Activated CD8-positive, alpha-beta memory T cell treated with anti-CD3 and anti-CD28 coated beads for 24 hours (primary cell): Measurements from ENCODE around the gene RPSA.
"Not testable (repeated sequence)": the region's sequence is repeated elsewhere in the genome, so short reads cannot be mapped to it uniquely, and the experiment has no call there.

ENCODE experiments used
- DNase-seq: peaks from one replicate; pipeline ENCODE4 v3.0.0-alpha.2; 2020

Gene RPSA

DNA sequence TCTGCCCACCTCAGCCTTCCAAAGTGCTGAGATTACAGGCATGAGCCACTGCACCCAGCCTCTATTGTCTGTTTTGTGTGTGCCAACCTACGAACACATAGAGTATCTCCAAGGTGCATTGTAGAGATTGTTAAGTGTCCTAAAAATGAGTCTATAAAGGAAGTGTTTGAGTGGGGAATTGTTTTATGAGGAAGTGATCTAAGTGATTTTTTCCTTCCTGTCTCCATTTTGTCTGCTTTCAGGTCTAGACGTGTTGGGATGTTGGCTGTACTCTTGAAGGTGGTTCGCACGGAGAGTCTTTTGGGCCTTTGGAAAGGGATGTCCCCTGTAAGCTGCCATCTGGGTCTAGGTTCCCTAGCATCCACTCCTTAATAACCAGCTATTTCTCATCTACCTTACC is 16.3 kb upstream of the RPSA start:
- no peak for DNase-seq

DNA sequence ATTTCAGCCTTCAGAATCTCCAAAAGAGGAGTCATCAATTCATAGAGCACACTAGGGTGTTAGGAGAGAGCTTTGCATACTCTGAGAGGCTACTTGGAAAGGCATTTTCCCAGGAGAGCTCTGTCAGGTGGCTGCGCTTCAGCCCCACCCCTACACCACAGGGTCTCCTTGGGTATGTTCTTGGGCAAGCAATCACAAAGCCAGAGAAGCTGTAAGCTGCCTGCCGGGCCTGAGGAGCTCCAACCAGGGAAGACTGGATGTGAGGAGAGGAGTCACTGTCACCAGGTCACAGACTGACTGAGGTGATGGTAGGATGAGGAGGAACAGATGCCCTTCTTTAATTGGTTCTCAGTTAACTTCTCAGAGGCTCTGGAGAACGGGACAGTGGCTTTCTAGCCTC is 9.8 kb upstream of the RPSA start:
- no peak for DNase-seq

- DNase-seq, result no peak
These were observed 7.8 kb upstream of the RPSA start for GRCh38 chr3:39398700-39399099.

DNA sequence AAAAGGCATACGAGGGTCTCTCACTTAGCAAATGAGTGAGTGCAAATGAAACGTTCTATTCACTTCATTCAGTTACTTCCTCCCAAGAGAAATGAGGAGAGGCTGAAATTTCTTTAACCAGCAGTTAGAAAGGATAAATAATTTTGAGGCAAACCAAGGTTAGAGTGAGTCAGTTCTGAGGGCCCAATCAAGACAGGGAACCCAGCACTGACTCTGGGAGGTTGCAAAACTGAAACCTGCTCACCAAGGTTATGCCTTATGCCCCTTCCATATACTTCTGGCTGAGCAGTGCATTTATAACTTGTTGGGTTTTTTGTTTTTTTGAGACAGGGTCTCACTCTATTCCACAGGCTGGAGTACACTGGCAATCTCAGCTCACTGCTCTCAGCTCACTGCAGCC is 4.5 kb upstream of the RPSA start:
- no peak for DNase-seq

- DNase-seq, result no peak
These were observed 1.4 kb upstream of the RPSA start for GRCh38 chr3:39404943-39405686.

GRCh38 chr3:39405687-39406367 is 693 bp upstream of the RPSA start:
- no peak for DNase-seq

GRCh38 chr3:39407259-39407629 is 724 bp downstream of the RPSA start:
- DNase-seq, result no peak

DNA sequence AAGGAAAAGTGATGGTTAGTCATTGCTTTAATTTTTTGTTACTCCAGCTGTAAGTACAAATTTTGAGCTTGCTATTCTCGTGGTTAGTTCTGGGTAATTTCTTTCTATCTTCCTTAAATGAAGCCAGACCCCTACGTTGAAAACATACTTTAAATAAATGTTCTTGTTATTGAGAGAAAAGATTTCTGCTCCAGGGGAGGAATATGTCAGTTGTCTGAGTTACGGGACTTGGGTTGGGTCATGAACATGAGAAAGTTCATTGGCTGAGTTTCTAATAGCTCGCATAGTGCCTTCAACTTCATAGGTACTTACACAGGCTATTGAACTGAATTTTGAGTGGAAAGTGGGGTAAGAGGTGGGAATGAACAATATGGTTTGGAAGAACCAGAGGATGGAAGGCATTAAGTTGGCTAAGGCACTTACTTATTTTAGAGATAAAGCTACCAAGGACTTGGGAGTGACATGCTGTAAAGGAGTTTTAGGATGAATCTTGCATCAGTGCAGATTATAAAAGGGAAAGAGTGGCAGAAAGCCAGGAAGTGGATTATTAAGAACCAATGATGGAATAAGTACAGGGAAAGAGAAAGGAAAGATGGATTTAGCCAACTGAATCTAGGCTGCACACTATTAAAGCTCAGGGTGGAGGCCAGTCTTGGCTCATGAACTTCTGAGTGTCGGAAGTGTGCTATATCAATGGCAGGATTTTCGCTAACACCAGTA is 1.4 kb downstream of the RPSA start:
- DNase-seq, result no peak

DNA sequence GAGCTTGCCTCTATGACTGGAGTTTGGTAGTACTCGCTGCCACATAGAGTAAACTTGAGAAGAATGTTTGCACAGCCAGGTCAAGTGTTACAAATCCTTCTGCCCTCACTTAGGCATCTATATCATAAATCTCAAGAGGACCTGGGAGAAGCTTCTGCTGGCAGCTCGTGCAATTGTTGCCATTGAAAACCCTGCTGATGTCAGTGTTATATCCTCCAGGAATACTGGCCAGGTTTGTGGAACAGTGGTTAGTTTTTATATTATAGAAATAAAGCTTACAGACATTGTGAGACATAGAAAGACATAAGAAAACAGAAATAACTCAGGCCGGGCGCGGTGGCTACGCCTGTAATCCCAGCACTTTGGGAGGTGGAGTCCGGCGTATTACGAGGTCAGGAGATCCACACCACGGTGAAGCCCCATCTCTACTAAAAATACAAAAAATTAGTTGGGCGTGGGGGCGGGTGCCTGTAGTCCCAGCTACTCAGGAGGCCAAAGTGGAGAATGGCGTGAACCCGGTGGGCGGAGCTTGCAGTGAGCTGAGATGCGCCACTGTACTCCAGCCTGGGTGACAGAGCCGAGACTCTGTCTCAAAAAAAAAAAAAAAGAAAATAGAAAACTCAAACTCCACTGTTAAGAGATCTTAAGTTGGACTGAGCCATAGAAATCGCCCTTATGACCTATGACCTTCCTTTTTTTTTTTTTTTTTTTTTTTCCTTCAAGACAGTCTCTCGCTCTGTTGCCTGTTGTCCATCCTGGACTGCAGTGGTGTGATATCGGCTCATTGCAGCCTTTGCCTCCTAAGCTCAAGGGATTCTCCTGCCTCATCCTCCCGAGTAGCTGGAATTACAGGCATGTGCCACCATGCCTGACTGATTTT is 2.2 kb downstream of the RPSA start:
- peak; percentile 67 for DNase-seq

DNA sequence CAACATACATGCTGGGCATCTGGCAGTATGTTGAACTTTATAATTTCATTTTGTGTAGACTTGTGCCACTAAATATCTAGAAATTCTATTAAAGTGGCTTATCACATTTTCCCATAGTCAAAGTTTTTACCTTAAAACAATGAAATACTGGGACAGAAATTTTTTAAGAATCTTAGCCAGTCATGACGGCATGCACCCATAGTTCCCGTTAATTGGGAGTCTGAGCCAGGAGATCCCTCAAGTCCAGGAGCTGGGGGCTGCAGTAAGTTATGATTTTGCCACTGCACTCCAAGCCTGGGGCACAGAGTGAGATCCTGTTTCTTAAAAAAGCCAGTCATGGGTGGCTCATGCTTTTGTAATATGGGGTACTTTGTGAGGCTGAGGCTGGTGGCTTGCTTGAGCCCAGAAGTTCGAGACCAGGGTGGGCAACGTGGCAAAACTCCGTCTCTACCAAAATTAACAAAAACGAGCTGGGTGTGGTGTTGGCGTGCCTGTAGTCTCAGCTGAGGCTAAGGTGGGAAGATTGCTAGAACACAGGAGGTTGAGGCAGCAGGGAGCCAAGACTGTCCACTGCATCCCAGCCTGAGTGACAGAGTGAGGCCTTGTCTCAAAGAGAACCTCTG is 3.1 kb downstream of the RPSA start:
- no peak for DNase-seq

- DNase-seq, result no peak
These were observed 4.4 kb downstream of the RPSA start for GRCh38 chr3:39410893-39411292.

DNA sequence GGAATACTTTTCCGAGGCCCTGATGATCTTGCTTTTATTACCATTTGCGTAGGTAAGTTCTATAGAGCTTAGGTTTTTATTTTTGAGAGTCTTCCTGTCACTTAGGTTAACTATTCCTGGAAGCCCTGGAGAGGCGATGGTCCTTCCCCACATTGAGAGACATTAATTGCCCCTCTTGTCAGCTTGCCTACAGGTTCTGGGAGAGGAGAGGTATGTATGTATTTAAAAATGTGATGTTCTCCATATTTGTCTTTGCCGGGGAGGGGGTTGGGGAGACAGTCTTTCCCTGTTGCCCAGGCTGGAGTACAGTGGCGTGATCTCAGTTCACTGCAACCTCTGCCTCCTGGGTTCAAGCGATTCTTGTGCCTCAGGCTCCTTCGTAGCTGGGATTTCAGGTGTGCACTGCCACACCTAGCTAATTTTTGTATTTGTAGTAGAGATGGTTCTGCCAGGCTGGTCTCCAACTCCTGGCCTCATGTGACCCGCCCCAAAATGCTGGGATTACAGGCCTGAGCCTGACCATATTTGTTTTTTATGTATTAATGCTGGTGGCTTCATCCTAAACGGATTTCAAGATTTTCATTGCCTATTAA is 6.2 kb downstream of the RPSA start:
- DNase-seq, result no peak

DNA sequence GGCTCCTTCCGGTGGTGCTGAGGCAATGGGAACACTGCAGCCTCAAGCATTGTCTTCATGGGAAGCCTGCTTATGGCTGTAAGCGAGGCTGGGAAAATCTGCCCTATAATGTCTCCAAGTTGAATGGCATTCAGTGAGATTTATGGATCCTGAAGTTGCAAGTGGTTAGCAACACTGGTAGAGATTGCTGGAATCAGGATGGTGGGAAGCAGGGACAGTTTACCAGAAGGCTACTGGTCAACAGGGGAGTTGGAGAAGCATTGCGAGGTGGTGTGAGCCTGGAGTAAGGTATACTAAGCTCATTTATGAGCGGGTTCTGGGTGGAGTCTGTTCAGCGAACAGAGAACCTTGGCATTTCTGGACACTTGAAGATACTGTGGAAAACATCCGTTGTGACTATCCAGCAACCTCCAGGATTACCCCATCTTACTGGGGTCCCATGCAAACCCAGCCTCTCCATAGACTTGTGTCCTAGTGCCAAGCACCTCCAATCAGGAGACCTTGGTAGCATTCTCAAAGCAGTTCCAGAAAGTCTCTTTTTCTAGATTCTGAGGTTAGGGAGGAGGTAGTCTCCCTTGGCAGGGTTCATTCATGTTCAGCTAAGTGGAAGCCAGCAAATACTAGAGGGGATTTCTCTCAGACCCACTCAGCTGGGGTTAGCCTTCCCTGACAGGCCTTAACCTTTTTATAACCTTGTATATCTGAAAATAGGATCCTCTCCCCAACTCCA is 7.3 kb downstream of the RPSA start:
- DNase-seq, result peak; percentile 62

GRCh38 chr3:39414421-39414907 is 7.9 kb downstream of the RPSA start:
- DNase-seq, result peak; percentile 75

DNA sequence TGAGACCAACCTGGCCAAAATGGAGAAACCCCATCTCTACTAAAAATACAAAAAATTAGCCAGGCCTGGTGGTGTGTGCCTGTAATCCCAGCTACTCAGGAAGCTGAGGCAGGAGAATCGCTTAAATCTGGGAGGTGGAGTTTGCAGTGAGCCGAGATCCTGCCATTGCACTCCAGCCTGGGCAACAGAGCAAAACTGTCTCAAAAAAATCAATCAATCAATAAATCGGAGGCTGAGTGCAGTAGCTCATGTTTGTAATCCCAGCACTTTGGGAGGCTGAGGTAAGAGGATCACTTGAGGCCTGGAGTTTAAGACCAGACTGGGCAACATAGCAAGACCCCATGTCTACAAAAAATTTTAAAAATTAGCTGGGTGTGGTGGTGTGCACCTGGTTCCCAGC is 8.8 kb downstream of the RPSA start:
- DNase-seq, result peak; percentile 67

DNA sequence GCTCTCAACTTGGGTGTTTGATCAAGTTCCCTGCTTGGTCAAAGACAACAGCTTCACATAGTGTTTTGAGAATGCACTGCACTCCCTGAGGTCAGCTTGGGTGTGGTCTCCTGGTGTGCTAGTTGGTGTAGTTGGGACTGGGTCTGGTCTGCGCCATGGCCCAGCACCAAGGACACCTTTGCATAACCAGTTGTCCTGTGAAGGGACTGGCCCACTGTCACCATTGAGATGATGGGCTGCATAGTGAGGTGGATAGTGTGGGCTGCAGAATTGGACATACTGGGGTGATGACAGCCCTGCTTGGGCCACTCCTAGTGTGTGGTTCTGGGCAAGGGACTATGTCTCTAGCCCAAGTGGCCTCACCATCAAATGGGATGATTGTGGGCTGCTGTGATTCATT is 9.5 kb downstream of the RPSA start:
- peak; percentile 71 for DNase-seq

DNA sequence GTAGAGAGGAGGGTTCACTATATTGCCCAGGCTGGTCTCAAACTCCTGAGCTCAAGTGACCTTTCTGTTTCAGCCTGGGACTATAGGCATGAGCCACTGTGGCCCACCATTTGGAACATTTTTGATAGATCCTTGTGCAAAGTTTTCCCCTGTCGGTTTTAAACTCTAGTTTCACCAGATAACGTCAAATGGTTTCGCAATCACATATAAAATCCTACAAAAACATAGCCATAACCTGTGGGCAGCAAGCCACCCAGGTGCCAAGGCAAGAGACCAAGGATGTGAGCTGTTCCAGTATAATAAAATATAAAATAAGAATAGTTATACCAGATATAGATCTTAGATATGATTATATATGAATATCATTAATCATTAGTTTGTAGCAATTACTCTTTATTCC is 10.5 kb downstream of the RPSA start:
- not testable (repeated sequence) for DNase-seq

- not testable (repeated sequence) for DNase-seq
These were observed 12.2 kb downstream of the RPSA start for GRCh38 chr3:39418556-39419225.

DNA sequence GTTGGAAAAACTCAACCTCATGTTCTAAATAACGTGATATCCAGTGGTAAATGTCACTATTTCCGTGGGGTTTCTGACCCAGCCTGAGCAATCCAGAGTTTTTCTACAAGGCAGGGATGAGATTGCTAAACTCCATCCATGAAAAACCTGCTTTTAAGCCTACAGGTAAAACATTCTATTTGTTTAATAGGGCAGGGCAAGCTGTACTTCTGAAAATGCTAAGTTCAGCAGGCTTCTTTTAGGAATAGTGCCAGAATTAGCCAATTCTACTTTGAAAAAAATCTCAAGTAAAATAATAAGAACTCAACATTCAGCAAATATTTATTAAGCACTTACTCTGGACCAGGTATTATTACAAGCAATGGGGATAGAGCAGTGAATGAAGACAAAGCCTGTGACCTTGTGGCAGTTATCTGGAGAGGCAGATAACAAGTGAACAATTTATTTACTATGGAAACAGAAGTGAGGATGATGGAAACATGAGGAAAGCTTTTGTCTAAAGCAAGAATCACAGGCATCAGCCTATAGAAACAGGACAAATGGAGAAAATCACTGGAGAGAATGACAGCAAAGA is 13.3 kb downstream of the RPSA start:
- no peak for DNase-seq

- DNase-seq, result no peak
These were observed 14.0 kb downstream of the RPSA start for GRCh38 chr3:39420543-39420942.
